ENCODE results near the gene RGL4. TPM values are rescaled to one million over a fixed set of nuclear protein-coding genes. Genes with fewer than 3 reads are reported as not detected.

The RGL4 gene
- total RNA-seq, 4 donors from 2014 or later = 0.09 to 1.9 TPM; not detected in 2

- in situ Hi-C loops (cut with MboI; ENCODE audit: low sequenced_read_pairs in 4 of 4) (no loop called here), intact Hi-C loops (cut with DNase I; ENCODE audit: low total_unique reads) (no loop called here)
- H3K27ac ChIP-seq = no peak overlapping the region
- peaks cover 0 to 15% of the 10 kb centered on the region in 2 donors for H3K4me1 ChIP-seq
- ATAC-seq (no peak), DNase-seq (no peak)
- no peaks in the 10 kb centered on the region for H3K27me3 ChIP-seq
- TF ChIP-seq CTCF (IDR thresholded peaks at IDR 0.05 in 4 of 5, conservative IDR thresholded peaks at IDR 0.05 in 1 of 5) (no peak), POLR2A (IDR thresholded peaks at IDR 0.05) (no peak)
- H3K4me3 ChIP-seq = no peak overlapping the region
- peaks cover 0 to 14% of the 10 kb centered on the region in 2 donors for H3K36me3 ChIP-seq
- no peaks in the 10 kb centered on the region for H3K9me3 ChIP-seq
Observed at GRCh38 chr22:23695141-23695540, 4.3 kb downstream of the RGL4 start.

- intact Hi-C loops (cut with DNase I; ENCODE audit: low total_unique reads) (no loop called here), in situ Hi-C loops (cut with MboI; ENCODE audit: low sequenced_read_pairs in 4 of 4) (no loop called here)
- Histone ChIP-seq H3K4me3 (no peak overlapping the region), H3K27ac (no peak overlapping the region), H3K36me3 (peaks cover 0 to 20% of the 10 kb centered on the region in 2 donors), H3K9me3 (no peaks in the 10 kb centered on the region), H3K27me3 (no peaks in the 10 kb centered on the region), H3K4me1 (peaks cover 0 to 16% of the 10 kb centered on the region in 2 donors)
- no peak for DNase-seq
- no peak for TF ChIP-seq POLR2A (IDR thresholded peaks at IDR 0.05)
- TF ChIP-seq CTCF (IDR thresholded peaks at IDR 0.05 in 4 of 5, conservative IDR thresholded peaks at IDR 0.05 in 1 of 5) = no peak
- no peak for ATAC-seq
Observed at GRCh38 chr22:23695571-23696325, 4.9 kb downstream of the RGL4 start.

DNA sequence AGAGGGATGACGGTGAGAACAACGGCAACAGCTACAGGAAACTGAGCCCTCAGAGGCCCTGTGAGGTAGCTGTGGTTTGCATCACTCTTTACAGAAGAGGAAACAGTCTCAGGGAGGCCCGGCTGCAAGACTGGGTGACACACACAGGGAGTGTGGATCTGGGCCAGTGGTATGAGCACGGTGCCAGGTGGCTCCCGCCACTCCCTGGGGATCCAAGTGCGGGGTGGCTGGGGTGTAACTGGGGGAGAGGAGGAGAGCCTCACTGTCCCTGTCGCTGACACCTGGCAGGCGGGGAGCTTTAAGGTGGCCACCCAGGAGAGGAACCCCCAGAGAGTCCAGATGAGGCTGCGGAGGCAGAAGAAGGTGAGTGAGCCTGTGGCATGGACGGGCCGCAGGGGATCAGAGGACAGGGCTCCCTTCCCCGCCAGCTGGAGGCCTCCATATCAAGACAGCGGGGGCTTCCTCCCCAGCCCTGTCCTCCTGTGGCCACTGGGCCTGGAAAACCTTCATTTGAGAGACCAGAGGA, 5.6 kb downstream of the RGL4 start:
- ATAC-seq = no peak
- H3K27ac ChIP-seq = no peak overlapping the region
- TF ChIP-seq POLR2A (IDR thresholded peaks at IDR 0.05) = no peak
- TF ChIP-seq CTCF (IDR thresholded peaks at IDR 0.05 in 4 of 5, conservative IDR thresholded peaks at IDR 0.05 in 1 of 5) = no peak
- H3K9me3 ChIP-seq = no peaks in the 10 kb centered on the region
- H3K27me3 ChIP-seq = no peaks in the 10 kb centered on the region
- peaks cover 0 to 23% of the 10 kb centered on the region in 2 donors for H3K4me1 ChIP-seq
- H3K36me3 ChIP-seq = peaks cover 0 to 21% of the 10 kb centered on the region in 2 donors
- intact Hi-C loops (cut with DNase I; ENCODE audit: low total_unique reads) = no loop called here
- DNase-seq = no peak
- no peak overlapping the region for H3K4me3 ChIP-seq
- in situ Hi-C loops (cut with MboI; ENCODE audit: low sequenced_read_pairs in 4 of 4) = no loop called here

GRCh38 chr22:23697031-23697970, 6.5 kb downstream of the RGL4 start:
- TF ChIP-seq CTCF (IDR thresholded peaks at IDR 0.05 in 4 of 5, conservative IDR thresholded peaks at IDR 0.05 in 1 of 5) (no peak), POLR2A (IDR thresholded peaks at IDR 0.05) (no peak)
- peaks cover 0 to 23% of the 10 kb centered on the region in 2 donors for H3K4me1 ChIP-seq
- H3K27me3 ChIP-seq = no peaks in the 10 kb centered on the region
- no peak overlapping the region for H3K4me3 ChIP-seq
- no peak overlapping the region for H3K27ac ChIP-seq
- H3K36me3 ChIP-seq = peaks cover 0 to 23% of the 10 kb centered on the region in 2 donors
- H3K9me3 ChIP-seq = no peaks in the 10 kb centered on the region
- DNase-seq (no peak), ATAC-seq (no peak)
- intact Hi-C loops (cut with DNase I; ENCODE audit: low total_unique reads) = no loop called here
- in situ Hi-C loops (cut with MboI; ENCODE audit: low sequenced_read_pairs in 4 of 4) = no loop called here
